Vagina (tissue), 2 donors: ENCODE data around the gene RIC8B. TPM values are rescaled to one million over a fixed set of nuclear protein-coding genes. Genes with fewer than 3 reads are reported as not detected.

Experiments
- DNase-seq, 2 donors: peaks; one replicate each; pipeline ENCODE4 v3.0.0-alpha.2; 2017; ENCODE audit errors: extremely low spot score in 2 of 2
- H3K27ac ChIP-seq: fragments of 200-600 bp; sonication (generic); one replicate; pipeline ENCODE4 v1.5.1; 2019
- H3K27me3 ChIP-seq: fragments of 200-600 bp; sonication (generic); one replicate; pipeline ENCODE4 v1.5.1; 2019
- H3K36me3 ChIP-seq, 2 donors: fragments of 200-600 bp; sonication (generic); one replicate each; pipeline ENCODE4 v1.5.1; 2017 to 2019
- H3K4me1 ChIP-seq: fragments of 200-600 bp; sonication (generic); one replicate; pipeline ENCODE4 v1.5.1; 2019
- H3K4me3 ChIP-seq, 2 donors: fragments of 200-600 bp; sonication (generic); 1 replicate in 1 of 2; 2 replicates in 1 of 2; pipeline ENCODE4 v1.5.1; 2016 to 2019
- H3K9me3 ChIP-seq: fragments of 200-600 bp; sonication (generic); one replicate; pipeline ENCODE4 v1.5.1; 2019
- POLR2A ChIP-seq, 2 donors: fragments of 450-650 bp; IDR thresholded peaks; one replicate each; pipeline ENCODE4 v1.6.1; 2017; ENCODE audit warnings: antibody characterized with exemption in 2 of 2, mild to moderate bottlenecking in 2 of 2, moderate library complexity in 2 of 2
- POLR2AphosphoS5 ChIP-seq, 2 donors: sonication (generic); formaldehyde crosslinking; IDR thresholded peaks; one replicate each; pipeline ENCODE4 v1.9.0; 2017; ENCODE audit warnings: antibody characterized with exemption in 2 of 2, mild to moderate bottlenecking in 2 of 2, low read depth in 1 of 2; ENCODE audit not compliant: insufficient read depth in 1 of 2
- intact Hi-C: fragments of 100-400 bp; cut with DNase I; formaldehyde crosslinking; loops from one replicate; pipeline ENCODE4 v1.15.1; 2023
- total RNA-seq: library from RNA; depleted of rRNA; stranded (reverse); fragments of >200 nt; gene quantifications from one replicate; pipeline ENCODE4 v1.2.3, GENCODE V29; 2016
- TF ChIP-seq, protein P1 (sequence below), 3 experiments: fragments of 450-650 bp in 2 of 3; fragments of 200-600 bp in 1 of 3; sonication (generic) in 1 of 3; IDR thresholded peaks; one replicate each; pipeline ENCODE4 v1.5.1; 2017 to 2019; ENCODE audit warnings: antibody characterized with exemption in 3 of 3, mild to moderate bottlenecking in 2 of 3, moderate library complexity in 2 of 3

The RIC8B gene
- total RNA-seq, 1 donor from 2014 or later, result 11.8 TPM

- no peak for DNase-seq
- Histone ChIP-seq H3K4me3 (no peak overlapping the region), H3K27ac (peak overlapping the region; percentile 48), H3K4me1 (no peaks in the 10 kb centered on the region), H3K9me3 (no peaks in the 10 kb centered on the region), H3K27me3 (no peaks in the 10 kb centered on the region), H3K36me3 (no peaks in the 10 kb centered on the region)
- intact Hi-C loops, result no loop called here
- TF ChIP-seq POLR2AphosphoS5 (IDR thresholded peaks at IDR 0.05; ENCODE audit: insufficient read depth in 1 of 2, low read depth in 1 of 2), result no peak
- no peak for TF ChIP-seq POLR2A (IDR thresholded peaks at IDR 0.05)
- TF ChIP-seq, protein P1, sequence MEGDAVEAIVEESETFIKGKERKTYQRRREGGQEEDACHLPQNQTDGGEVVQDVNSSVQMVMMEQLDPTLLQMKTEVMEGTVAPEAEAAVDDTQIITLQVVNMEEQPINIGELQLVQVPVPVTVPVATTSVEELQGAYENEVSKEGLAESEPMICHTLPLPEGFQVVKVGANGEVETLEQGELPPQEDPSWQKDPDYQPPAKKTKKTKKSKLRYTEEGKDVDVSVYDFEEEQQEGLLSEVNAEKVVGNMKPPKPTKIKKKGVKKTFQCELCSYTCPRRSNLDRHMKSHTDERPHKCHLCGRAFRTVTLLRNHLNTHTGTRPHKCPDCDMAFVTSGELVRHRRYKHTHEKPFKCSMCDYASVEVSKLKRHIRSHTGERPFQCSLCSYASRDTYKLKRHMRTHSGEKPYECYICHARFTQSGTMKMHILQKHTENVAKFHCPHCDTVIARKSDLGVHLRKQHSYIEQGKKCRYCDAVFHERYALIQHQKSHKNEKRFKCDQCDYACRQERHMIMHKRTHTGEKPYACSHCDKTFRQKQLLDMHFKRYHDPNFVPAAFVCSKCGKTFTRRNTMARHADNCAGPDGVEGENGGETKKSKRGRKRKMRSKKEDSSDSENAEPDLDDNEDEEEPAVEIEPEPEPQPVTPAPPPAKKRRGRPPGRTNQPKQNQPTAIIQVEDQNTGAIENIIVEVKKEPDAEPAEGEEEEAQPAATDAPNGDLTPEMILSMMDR (IDR thresholded peaks at IDR 0.05), result no peak
Observed at GRCh38 chr12:106758349-106759110, 16.0 kb upstream of the RIC8B start.

GRCh38 chr12:106759526-106760183 is 14.8 kb upstream of the RIC8B start:
- no peaks in the 10 kb centered on the region for H3K9me3 ChIP-seq
- no peak overlapping the region for H3K27ac ChIP-seq
- no peak overlapping the region for H3K4me3 ChIP-seq
- H3K27me3 ChIP-seq, result no peaks in the 10 kb centered on the region
- TF ChIP-seq POLR2AphosphoS5 (IDR thresholded peaks at IDR 0.05; ENCODE audit: insufficient read depth in 1 of 2, low read depth in 1 of 2) (no peak), POLR2A (IDR thresholded peaks at IDR 0.05) (no peak)
- TF ChIP-seq, protein P1 (IDR thresholded peaks at IDR 0.05), result no peak
- no peaks in the 10 kb centered on the region for H3K4me1 ChIP-seq
- H3K36me3 ChIP-seq, result no peaks in the 10 kb centered on the region
- intact Hi-C loops, result no loop called here
- no peak for DNase-seq

DNA sequence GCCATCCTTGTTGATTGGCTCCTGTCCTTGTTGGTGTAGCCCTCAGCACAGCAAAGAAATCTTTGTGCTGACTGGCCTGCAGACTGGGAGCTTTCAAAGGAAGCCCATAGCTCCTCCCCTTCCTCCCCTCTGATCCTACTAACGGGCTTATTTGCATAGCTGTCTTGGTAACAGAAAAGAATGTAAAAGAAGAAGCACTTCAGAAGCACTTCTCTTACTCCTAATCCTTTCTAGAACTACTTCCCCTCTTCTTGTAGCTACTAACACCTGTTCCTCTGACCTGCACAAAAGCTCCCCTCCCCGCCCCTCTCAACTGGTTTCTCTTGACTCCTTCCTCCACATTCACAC is 14.3 kb upstream of the RIC8B start:
- no peak overlapping the region for H3K4me3 ChIP-seq
- H3K27ac ChIP-seq, result no peak overlapping the region
- no peaks in the 10 kb centered on the region for H3K4me1 ChIP-seq
- TF ChIP-seq, protein P1 (IDR thresholded peaks at IDR 0.05), result no peak
- TF ChIP-seq POLR2A (IDR thresholded peaks at IDR 0.05) (no peak), POLR2AphosphoS5 (IDR thresholded peaks at IDR 0.05; ENCODE audit: insufficient read depth in 1 of 2, low read depth in 1 of 2) (no peak)
- no peaks in the 10 kb centered on the region for H3K36me3 ChIP-seq
- H3K9me3 ChIP-seq, result no peaks in the 10 kb centered on the region
- no peaks in the 10 kb centered on the region for H3K27me3 ChIP-seq
- intact Hi-C loops, result no loop called here
- no peak for DNase-seq

DNA sequence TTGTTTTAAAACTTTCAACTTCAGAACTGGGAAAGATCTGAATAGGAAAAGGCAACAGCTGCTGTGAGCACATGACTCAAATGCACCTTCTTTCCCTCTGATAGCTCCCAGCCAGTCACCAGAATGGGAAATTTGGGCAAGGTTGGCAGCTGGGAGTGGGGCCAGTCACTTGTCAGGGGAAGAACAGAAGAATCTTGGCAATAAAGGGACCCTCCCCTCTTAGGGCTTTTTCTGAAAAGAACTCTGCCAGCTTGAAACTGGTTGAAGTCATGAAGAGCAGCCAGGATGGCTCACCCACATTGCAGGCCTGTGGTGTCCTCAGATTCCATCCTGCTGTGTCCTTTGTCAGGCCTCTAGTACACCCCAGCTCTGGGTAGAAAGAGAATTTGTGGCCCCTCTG is 10.3 kb upstream of the RIC8B start:
- DNase-seq, result no peak
- TF ChIP-seq, protein P1 (IDR thresholded peaks at IDR 0.05), result no peak
- TF ChIP-seq POLR2A (IDR thresholded peaks at IDR 0.05) (no peak), POLR2AphosphoS5 (IDR thresholded peaks at IDR 0.05; ENCODE audit: insufficient read depth in 1 of 2, low read depth in 1 of 2) (no peak)
- no peaks in the 10 kb centered on the region for H3K9me3 ChIP-seq
- H3K4me1 ChIP-seq, result no peaks in the 10 kb centered on the region
- H3K36me3 ChIP-seq, result no peaks in the 10 kb centered on the region
- intact Hi-C loops, result no loop called here
- H3K4me3 ChIP-seq, result no peak overlapping the region
- no peak overlapping the region for H3K27ac ChIP-seq
- no peaks in the 10 kb centered on the region for H3K27me3 ChIP-seq

- no peak for DNase-seq
- H3K4me3 ChIP-seq, result no peak overlapping the region
- H3K9me3 ChIP-seq, result no peaks in the 10 kb centered on the region
- no peaks in the 10 kb centered on the region for H3K4me1 ChIP-seq
- no peaks in the 10 kb centered on the region for H3K27me3 ChIP-seq
- TF ChIP-seq POLR2A (IDR thresholded peaks at IDR 0.05), result no peak
- TF ChIP-seq POLR2AphosphoS5 (IDR thresholded peaks at IDR 0.05; ENCODE audit: insufficient read depth in 1 of 2, low read depth in 1 of 2), result no peak
- TF ChIP-seq, protein P1 (IDR thresholded peaks at IDR 0.05), result no peak
- no peak overlapping the region for H3K27ac ChIP-seq
- no peaks in the 10 kb centered on the region for H3K36me3 ChIP-seq
- intact Hi-C loops, result no loop called here
Observed at GRCh38 chr12:106764738-106765137, 9.7 kb upstream of the RIC8B start.
